Skeletal muscle satellite cell (primary cell): ENCODE results near the gene TRIML1. TPM values are rescaled to one million over a fixed set of nuclear protein-coding genes. Genes with fewer than 3 reads are reported as not detected.

Experiments
- H3K27me3 ChIP-seq: 2 replicates; pipeline ENCODE4 v1.7.0; 2013; ENCODE audit warnings: low read length; ENCODE audit not compliant: control insufficient read depth, insufficient read depth
- H3K36me3 ChIP-seq: 2 replicates; pipeline ENCODE4 v1.7.0; 2013; ENCODE audit warnings: mild to moderate bottlenecking, control low read depth, low read length; ENCODE audit not compliant: insufficient read depth
- H3K4me1 ChIP-seq: 2 replicates; pipeline ENCODE4 v1.7.0; 2013; ENCODE audit warnings: low read length; ENCODE audit not compliant: control insufficient read depth, insufficient read depth
- H3K4me2 ChIP-seq: 2 replicates; pipeline ENCODE4 v1.7.0; 2013; ENCODE audit warnings: mild to moderate bottlenecking, low read length
- H3K4me3 ChIP-seq: 2 replicates; pipeline ENCODE4 v1.7.0; 2013; ENCODE audit warnings: low read length
- H3K9ac ChIP-seq: 2 replicates; pipeline ENCODE4 v1.7.0; 2013; ENCODE audit warnings: mild to moderate bottlenecking, low read depth, low read length, moderate library complexity
- H3K9me3 ChIP-seq: replicated peaks from 2 replicates; pipeline ENCODE4 v1.7.0; 2013; ENCODE audit warnings: mild to moderate bottlenecking, control low read depth, low read length
- small RNA-seq: library from RNA; depleted of rRNA; stranded (forward); fragments of <200 nt; gene quantifications from one replicate; pipeline ENCODE3, GENCODE V24; 2012

Gene TRIML1

DNA sequence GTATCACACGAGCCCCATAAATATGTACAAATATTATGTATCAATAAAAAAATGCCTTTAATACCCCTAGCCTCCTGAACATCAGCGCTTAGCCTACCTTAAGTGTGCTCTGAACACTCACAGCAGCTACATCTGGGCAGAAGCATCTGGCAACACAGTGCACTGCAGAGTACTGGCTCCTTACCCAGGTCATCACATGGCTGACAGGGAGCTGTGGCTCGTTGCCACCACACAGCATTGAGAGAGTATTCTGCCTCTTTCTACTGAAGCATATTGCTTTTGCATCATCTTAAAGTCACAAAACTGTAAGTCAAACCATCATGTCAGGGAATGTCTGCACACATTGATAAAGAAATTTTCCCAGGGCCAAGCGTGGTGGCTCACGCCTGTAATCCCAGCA, 55.2 kb downstream of the TRIML1 start:
- no peak overlapping the region for H3K9ac ChIP-seq
- no peaks in the 10 kb centered on the region for H3K36me3 ChIP-seq
- H3K4me3 ChIP-seq, result no peak overlapping the region
- H3K9me3 ChIP-seq, result peaks cover 5% of the 10 kb centered on the region
- H3K27me3 ChIP-seq, result no peaks in the 10 kb centered on the region
- no peaks in the 10 kb centered on the region for H3K4me1 ChIP-seq
- no peak overlapping the region for H3K4me2 ChIP-seq

DNA sequence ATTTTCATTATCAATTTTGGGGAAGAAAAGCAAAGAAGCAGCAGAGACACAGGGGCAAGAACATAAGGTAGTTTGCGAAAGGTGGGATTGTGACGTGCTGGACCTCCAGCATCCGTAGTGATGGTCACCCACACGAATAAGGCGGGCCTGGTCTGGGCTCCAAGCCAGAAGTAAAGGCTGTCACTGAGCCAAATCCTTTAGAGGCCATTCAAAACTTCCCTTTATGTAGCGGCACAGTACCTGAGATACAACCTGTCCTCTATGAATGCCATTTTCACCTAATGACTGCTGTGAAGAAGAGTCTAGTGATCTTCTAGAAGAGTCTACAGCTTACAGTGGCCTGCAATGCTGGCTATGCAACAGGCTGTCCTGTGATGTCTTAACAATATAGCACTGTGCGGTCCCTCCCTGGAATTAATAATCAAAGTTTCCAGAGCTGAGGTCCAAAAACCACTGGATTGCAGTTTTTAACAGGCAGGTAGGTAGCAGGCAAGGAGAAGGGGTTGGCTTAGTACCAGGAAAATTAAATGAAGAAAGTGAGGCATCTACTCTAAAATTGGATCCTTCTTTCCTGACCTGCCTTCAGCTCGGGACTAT, 56.2 kb downstream of the TRIML1 start:
- Histone ChIP-seq H3K36me3 (no peaks in the 10 kb centered on the region), H3K9me3 (peaks cover 2% of the 10 kb centered on the region), H3K27me3 (no peaks in the 10 kb centered on the region), H3K4me2 (no peak overlapping the region), H3K4me3 (no peak overlapping the region), H3K9ac (no peak overlapping the region), H3K4me1 (no peaks in the 10 kb centered on the region)

DNA sequence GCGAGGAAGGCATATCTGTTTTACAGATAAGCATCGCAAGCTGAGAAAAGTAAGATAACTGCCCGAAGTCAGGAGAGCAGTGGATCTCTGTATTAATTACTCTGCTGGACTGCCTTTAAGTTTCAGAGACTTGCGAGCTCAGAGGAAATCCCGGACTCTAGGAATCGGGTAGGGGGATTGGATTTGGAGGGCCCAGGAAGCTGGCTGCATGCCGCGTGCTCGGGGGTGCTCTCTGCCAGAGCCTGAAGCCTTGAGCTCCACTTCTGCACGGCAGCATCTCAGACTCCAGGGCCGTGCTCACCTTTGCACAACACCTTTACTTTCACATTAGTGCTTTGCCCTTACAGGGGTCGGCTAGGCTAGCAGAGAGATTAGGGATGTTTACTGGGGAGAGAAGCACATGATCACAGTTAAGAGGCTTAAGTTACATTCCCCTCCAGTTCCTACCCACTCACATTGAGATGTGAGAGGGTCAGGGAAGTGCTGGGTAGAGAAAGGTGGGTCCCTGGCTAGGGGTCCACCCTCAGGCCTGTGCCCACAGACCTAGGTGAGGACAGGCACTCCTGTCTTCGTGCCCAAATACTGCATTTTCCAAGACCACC, 57.0 kb downstream of the TRIML1 start:
- H3K9ac ChIP-seq, result no peak overlapping the region
- H3K4me3 ChIP-seq, result no peak overlapping the region
- H3K4me1 ChIP-seq, result no peaks in the 10 kb centered on the region
- no peaks in the 10 kb centered on the region for H3K27me3 ChIP-seq
- H3K9me3 ChIP-seq, result peaks cover 2% of the 10 kb centered on the region
- no peak overlapping the region for H3K4me2 ChIP-seq
- no peaks in the 10 kb centered on the region for H3K36me3 ChIP-seq

Small RNAs within 50 kb of the gene (small RNA-seq; reads per million reads assigned to genes)
- gene RNU6-173P, result not detected
